Measurements from ENCODE around the gene ZFAND2A.
"Not testable (repeated sequence)": the region's sequence is repeated elsewhere in the genome, so short reads cannot be mapped to it uniquely, and the experiment has no call there.

The ZFAND2A gene

DNA sequence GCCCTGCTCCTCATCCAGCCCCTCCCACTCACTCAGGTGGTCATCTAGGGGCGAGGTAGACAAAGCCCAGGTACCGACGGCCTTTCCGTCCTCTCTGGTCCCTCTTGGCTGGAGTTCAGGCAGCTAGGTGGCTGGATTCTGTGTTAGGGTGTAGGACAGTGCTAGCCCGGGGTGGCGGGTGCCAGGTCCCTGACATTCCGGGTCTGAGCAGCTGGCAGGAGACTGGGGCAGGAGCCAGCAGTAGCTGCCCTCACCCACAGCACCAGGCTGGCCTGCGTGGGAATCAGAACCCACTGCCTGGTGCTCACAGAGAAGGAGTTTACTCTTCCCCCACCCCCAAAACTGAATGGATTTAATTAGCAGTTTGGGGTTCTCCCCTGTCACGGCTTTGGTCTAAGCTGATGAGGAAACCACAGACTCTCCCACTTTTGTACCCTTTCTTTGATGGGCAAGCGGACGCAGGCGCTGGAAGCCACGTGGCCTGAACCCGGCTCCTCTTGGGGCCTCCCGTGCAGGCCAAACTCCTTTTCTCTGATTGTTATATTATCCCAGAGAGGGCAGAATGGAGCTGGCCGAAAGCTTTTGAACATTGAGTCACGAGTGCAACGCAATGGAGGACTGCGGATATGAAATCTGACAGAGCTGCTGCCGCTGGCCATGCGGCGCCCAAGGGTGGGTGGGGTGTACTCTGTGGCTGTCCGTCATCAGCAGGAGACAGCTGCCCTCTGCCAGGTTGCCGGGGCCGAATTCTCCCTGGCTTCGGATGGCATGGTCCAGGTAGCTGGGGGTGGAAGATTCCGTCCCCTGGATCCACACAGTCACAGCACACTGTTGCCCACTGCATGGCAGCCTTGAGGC, 12.9 kb upstream of the ZFAND2A start:
- TF ChIP-seq, protein P1, sequence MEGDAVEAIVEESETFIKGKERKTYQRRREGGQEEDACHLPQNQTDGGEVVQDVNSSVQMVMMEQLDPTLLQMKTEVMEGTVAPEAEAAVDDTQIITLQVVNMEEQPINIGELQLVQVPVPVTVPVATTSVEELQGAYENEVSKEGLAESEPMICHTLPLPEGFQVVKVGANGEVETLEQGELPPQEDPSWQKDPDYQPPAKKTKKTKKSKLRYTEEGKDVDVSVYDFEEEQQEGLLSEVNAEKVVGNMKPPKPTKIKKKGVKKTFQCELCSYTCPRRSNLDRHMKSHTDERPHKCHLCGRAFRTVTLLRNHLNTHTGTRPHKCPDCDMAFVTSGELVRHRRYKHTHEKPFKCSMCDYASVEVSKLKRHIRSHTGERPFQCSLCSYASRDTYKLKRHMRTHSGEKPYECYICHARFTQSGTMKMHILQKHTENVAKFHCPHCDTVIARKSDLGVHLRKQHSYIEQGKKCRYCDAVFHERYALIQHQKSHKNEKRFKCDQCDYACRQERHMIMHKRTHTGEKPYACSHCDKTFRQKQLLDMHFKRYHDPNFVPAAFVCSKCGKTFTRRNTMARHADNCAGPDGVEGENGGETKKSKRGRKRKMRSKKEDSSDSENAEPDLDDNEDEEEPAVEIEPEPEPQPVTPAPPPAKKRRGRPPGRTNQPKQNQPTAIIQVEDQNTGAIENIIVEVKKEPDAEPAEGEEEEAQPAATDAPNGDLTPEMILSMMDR (IDR thresholded peaks at IDR 0.05; ENCODE audit: low read depth, low read length) = no peak
- H3K4me3 ChIP-seq (ENCODE audit: low read depth, low read length) = no peak overlapping the region

DNA sequence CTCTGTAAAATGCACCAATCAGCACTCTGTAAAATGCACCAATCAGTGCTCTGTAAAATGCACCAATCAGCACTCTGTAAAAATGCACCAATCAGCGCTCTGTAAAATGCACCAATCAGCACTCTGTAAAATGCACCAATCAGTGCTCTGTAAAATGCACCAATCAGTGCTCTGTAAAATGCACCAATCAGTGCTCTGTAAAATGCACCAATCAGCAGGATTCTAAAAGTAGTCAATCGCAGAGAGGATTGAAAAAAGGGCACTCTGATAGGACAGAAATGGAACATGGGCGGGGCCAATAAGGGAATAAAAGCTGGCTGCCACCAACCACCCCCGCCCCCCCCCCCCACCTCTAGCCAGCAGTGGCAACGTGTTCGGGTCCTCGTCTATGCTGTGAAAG, 11.5 kb upstream of the ZFAND2A start:
- H3K4me3 ChIP-seq (ENCODE audit: low read depth, low read length) = not testable (repeated sequence)

DNA sequence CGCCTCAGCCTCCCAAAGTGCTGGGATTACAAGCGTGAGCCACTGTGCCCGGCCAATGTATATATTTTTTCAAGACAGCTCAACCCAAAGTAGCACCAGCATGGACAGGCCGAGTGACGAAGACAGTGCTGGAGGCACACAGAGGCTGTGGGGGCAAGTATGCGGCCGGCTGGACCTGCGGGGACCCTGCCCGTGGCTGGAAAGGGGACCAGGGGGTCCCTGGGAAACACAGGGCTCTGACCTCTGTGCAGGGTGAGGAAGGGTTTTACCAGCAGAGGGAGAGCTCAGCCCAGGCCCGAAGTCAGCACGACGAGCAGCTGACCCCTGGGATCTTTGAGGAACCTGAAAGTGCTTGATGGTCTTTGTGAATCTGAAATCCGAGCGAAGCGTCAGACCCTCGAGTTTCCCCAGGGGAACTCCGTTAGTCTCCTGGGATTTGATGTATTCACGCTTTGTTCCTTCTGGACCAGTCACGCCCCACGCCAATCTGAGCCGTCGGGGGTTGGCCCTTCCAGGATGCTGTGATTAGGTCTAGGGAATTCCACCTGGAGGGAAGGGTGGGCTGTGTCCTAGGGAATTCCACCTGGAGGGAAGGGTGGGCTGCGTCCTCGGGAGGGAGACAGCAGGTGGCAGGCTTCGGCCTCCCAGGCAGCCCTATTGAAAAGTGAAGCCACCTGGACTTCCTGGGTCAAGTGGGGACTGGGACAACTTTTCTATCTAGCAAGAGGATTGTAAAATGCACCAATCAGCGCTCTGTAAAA, 10.9 kb upstream of the ZFAND2A start:
- TF ChIP-seq, protein P1 (IDR thresholded peaks at IDR 0.05; ENCODE audit: low read depth, low read length) = no peak
- H3K4me3 ChIP-seq (ENCODE audit: low read depth, low read length) = no peak overlapping the region

DNA sequence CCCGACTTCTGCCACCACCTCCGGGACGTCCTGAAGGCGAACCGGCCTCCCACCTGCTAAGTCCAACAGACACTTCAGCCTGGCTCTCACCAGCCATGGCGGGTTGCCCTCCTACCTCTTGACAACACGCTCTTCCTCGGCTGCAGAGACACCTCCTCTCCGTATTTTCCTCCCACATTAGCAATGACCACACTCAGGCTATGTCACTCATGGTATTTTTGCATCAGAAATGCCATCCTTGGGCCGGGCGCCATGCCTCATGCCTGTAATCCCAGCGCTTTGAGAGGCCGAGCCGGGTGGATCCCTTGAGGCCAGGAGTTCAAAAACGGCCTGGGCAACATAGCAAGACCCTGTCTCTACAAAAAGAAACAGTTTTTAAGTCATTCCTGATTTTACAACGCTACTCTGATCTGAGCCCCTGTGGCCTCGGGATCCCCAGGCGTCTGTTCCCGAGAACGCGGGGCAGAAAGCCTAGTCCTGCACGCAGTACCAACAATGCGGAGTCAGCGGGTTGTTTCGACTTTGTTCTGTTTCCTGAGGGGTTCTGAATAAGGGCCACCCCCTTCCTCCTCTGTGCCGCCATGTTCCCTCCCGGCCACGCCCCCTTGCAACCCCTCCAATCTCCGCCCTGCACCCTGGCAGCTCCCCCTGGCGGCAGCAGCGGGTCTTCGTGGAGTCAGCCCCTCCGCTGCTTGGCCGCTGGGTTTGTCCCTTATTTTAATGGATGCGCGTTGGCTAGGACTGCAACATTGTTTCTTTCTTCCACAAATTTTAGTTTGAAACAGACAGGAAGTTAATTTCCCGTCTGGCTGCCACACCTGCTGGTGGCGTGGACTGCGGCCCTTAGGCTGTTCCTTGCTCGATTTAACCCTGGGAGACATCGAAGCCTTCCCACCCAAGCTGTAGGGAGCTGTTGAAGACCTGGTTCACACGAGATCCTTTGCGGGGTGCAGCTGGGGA, 9.7 kb upstream of the ZFAND2A start:
- no peak overlapping the region for H3K4me3 ChIP-seq (ENCODE audit: low read depth, low read length)
- TF ChIP-seq, protein P1 (IDR thresholded peaks at IDR 0.05; ENCODE audit: low read depth, low read length) = peak; percentile 54

DNA sequence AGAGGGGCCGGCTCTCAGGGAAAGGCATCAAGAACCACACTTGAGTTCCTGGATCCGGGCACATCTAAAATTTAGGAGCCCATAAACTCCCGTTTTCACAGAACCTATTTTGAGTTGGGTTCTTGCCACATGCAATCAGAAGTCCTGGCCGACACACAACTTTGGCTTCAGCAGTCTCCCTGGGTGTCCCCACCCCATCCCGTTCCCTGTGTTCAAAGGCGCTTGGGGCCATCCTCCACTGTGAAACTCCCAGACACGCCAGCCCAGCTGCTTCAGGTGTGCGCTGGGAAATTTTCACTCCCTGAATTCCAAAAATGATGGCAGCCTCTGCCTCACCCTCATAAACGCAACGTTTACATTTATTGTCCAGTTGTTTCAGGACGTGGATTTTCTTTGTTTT, 8.4 kb upstream of the ZFAND2A start:
- no peak overlapping the region for H3K4me3 ChIP-seq (ENCODE audit: low read depth, low read length)
- TF ChIP-seq, protein P1 (IDR thresholded peaks at IDR 0.05; ENCODE audit: low read depth, low read length) = no peak

DNA sequence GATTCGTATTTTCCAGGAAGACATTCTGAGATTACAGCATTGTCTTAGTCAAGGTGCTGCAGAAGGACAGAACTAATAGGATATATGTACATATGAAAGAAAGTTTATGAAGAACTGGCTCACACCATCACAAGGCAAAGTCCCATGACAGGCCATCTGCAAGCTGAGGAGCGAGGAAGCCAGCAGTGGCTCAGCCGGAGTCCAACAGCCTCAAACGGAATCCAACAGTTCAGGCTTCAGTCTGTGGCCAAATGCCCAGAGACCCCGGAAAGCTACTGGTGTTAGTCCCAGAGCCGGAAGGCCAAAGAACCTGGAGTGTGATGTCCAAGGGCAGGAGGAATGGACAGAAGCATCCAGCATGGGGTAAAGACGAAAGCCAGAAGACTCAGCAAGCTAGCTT, 4.4 kb upstream of the ZFAND2A start:
- TF ChIP-seq, protein P1 (IDR thresholded peaks at IDR 0.05; ENCODE audit: low read depth, low read length) = no peak
- no peak overlapping the region for H3K4me3 ChIP-seq (ENCODE audit: low read depth, low read length)

DNA sequence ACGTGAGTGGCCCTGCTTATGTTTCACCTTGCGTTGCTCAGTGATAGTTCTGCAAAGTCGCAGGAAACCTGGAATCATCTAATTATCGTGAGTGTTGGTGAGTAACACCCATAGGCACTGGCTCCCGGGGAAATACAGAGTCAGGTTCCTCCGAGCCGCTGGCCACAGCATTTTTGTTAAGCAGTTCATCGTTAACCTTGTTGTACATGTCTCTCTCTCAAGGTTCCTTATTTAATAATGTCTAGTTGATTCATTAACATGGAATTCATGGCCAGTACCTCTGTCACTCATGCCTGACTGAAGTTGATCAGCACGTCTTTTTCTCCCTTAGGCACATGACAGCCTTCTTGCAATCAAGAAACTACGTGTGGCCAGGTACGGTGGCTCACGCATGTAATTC, 3.1 kb upstream of the ZFAND2A start:
- no peak overlapping the region for H3K4me3 ChIP-seq (ENCODE audit: low read depth, low read length)
- TF ChIP-seq, protein P1 (IDR thresholded peaks at IDR 0.05; ENCODE audit: low read depth, low read length) = no peak
